HepG2 (cell line): ENCODE results near the gene LAMTOR2. TPM values are rescaled to one million over a fixed set of nuclear protein-coding genes. Genes with fewer than 3 reads are reported as not detected.

Experiments used
- ATF7-NPFF ChIP-seq: sonication (generic); formaldehyde crosslinking; IDR thresholded peaks from 2 replicates; pipeline ENCODE4 v1.8.1; 2023; ENCODE audit warnings: mild to moderate bottlenecking, low read depth, missing genetic modification reagents, moderate library complexity
- MAFG ChIP-seq: sonication (generic); formaldehyde crosslinking; IDR thresholded peaks from 2 replicates; pipeline ENCODE4 v1.5.1; 2020; ENCODE audit warnings: mild to moderate bottlenecking, missing genetic modification reagents
- NFKB2 ChIP-seq: sonication (generic); formaldehyde crosslinking; IDR thresholded peaks from 2 replicates; pipeline ENCODE4 v1.4.0; 2020; ENCODE audit warnings: missing genetic modification reagents, borderline replicate concordance
- PRDM4 ChIP-seq: sonication (generic); formaldehyde crosslinking; IDR thresholded peaks from 2 replicates; pipeline ENCODE4 v1.9.0; 2021; ENCODE audit warnings: missing genetic modification reagents, borderline replicate concordance
- RBFOX2 ChIP-seq: fragments of 200-400 bp; formaldehyde crosslinking; IDR thresholded peaks from 2 replicates; pipeline ENCODE4 v1.6.1; 2017; ENCODE audit warnings: low read depth, mild to moderate bottlenecking, low read length
- SALL2 ChIP-seq: sonication (generic); formaldehyde crosslinking; IDR thresholded peaks from 2 replicates; pipeline ENCODE4 v1.8.1; 2023; ENCODE audit warnings: mild to moderate bottlenecking, missing genetic modification reagents, inconsistent platforms
- SMC3 ChIP-seq: IDR thresholded peaks from 2 replicates; pipeline ENCODE4 v1.6.1; 2011; ENCODE audit warnings: low read length, improper control_type of control experiment
- ZBTB25 ChIP-seq: IDR thresholded peaks from 2 replicates; pipeline ENCODE4 v1.6.1; 2018; ENCODE audit warnings: missing genetic modification reagents
- ZBTB43 ChIP-seq: sonication (generic); formaldehyde crosslinking; conservative IDR thresholded peaks from 2 replicates; pipeline ENCODE4 v1.4.0; 2020; ENCODE audit warnings: missing genetic modification reagents
- ZNF34 ChIP-seq: sonication (generic); formaldehyde crosslinking; IDR thresholded peaks from 2 replicates; pipeline ENCODE4 v1.4.0; 2020; ENCODE audit warnings: mild to moderate bottlenecking, missing genetic modification reagents, borderline replicate concordance
- ZNF407 ChIP-seq: sonication (generic); formaldehyde crosslinking; IDR thresholded peaks from one replicate; pipeline ENCODE4 v1.5.1; 2020; ENCODE audit warnings: mild to moderate bottlenecking, missing genetic modification reagents; ENCODE audit errors: not compliant biosample characterization
- ZNF569 ChIP-seq: sonication (generic); formaldehyde crosslinking; IDR thresholded peaks from 2 replicates; pipeline ENCODE4 v1.5.0; 2020; ENCODE audit warnings: mild to moderate bottlenecking, missing genetic modification reagents, moderate library complexity, borderline replicate concordance
- ZNF83 ChIP-seq: sonication (generic); formaldehyde crosslinking; IDR thresholded peaks from 2 replicates; pipeline ENCODE4 v1.4.0; 2020; ENCODE audit warnings: missing genetic modification reagents, mild to moderate bottlenecking, borderline replicate concordance
- polyA plus RNA-seq, 8 experiments: library from polyadenylated mRNA; depleted of rRNA in 3 of 8; stranded (reverse) in 7 of 8; unstranded in 1 of 8; fragments of >200 nt; fragmentation: Illumina TruSeq in 4 of 8; extraction: Trizol in 4 of 8; gene quantifications; 2 replicates each; pipeline versions ENCODE4 v1.2.1 to v1.2.3, GENCODE V29; 2011 to 2016; ENCODE audit warnings: low read depth in 4 of 8, missing spikeins in 1 of 8, mixed read lengths in 1 of 8; ENCODE audit not compliant: insufficient read depth in 1 of 8
- total RNA-seq, 5 experiments: library from RNA; depleted of rRNA; stranded (reverse); fragments of >200 nt; fragmentation: Illumina TruSeq; extraction: Trizol; gene quantifications; 2 replicates each; pipeline ENCODE4 v1.2.3, GENCODE V29; 2016; ENCODE audit warnings: low read depth in 1 of 5

LAMTOR2 gene
- total and polyA plus RNA-seq, 2 of the 13 experiments (the other 11 are each of a cell fraction or from before 2014, with no cell fraction given), result 36.5 to 66.4 TPM

- TF ChIP-seq PRDM4, result no peak
- TF ChIP-seq MAFG (CRISPR knock-in tag), result no peak
- TF ChIP-seq SMC3, result peak; percentile 88
- no peak for TF ChIP-seq ZNF34 (CRISPR knock-in tag)
- no peak for TF ChIP-seq ZNF83 (CRISPR knock-in tag)
- no peak for TF ChIP-seq SALL2 (CRISPR knock-in tag)
- TF ChIP-seq ZBTB25 (CRISPR knock-in tag), result peak; percentile 74; the same call in 1 of the 2 replicates
- no peak for TF ChIP-seq ATF7-NPFF (CRISPR knock-in tag)
- peak; percentile 52 for TF ChIP-seq ZNF407 (CRISPR knock-in tag)
- TF ChIP-seq ZBTB43, result no peak
- TF ChIP-seq ZNF569 (CRISPR knock-in tag), result no peak
- no peak for TF ChIP-seq RBFOX2
- peak; percentile 56; the same call in 1 of the 2 replicates for TF ChIP-seq NFKB2
These were observed 42.2 kb downstream of the LAMTOR2 start (continued) for GRCh38 chr1:156096640-156097391.
